Gastroesophageal sphincter (tissue), 4 donors: ENCODE data around the gene ARHGAP24. TPM values are rescaled to one million over a fixed set of nuclear protein-coding genes. Genes with fewer than 3 reads are reported as not detected.

ENCODE experiments used
- ATAC-seq: fragments of 150-250 bp; one replicate; pipeline ENCODE4 v1.9.1; 2016; ENCODE audit warnings: mild to moderate bottlenecking, moderate library complexity
- H3K27ac ChIP-seq, 4 donors: fragments of 200-600 bp; sonication (generic) in 3 of 4; 1 replicate in 3 of 4; 2 replicates in 1 of 4; pipeline ENCODE4 v1.5.1; 2016 to 2019
- H3K27me3 ChIP-seq: fragments of 200-600 bp; sonication (generic); one replicate; pipeline ENCODE4 v1.5.1; 2019
- H3K36me3 ChIP-seq, 2 donors: fragments of 200-600 bp; sonication (generic); one replicate each; pipeline ENCODE4 v1.5.1; 2019; ENCODE audit warnings: control low read depth in 1 of 2
- H3K4me1 ChIP-seq, 3 donors: fragments of 200-600 bp; sonication (generic); 1 replicate in 2 of 3; 2 replicates in 1 of 3; pipeline ENCODE4 v1.5.1; 2016 to 2019; ENCODE audit warnings: control low read depth in 2 of 3
- H3K4me3 ChIP-seq, 2 donors: fragments of 200-600 bp; sonication (generic); one replicate each; pipeline ENCODE4 v1.5.1; 2019; ENCODE audit warnings: mild to moderate bottlenecking in 1 of 2, moderate library complexity in 1 of 2
- H3K9me3 ChIP-seq, 3 donors: fragments of 200-600 bp; sonication (generic); one replicate each; pipeline ENCODE4 v1.5.1; 2017 to 2019; ENCODE audit warnings: control low read depth in 2 of 3
- EP300 ChIP-seq: sonication (generic); formaldehyde crosslinking; IDR thresholded peaks from one replicate; pipeline ENCODE4 v1.6.1; 2017; ENCODE audit warnings: antibody characterized with exemption, mild to moderate bottlenecking
- POLR2A ChIP-seq, 2 donors: fragments of 450-650 bp; IDR thresholded peaks; one replicate each; pipeline ENCODE4 v1.6.1; 2017; ENCODE audit warnings: antibody characterized with exemption in 2 of 2, mild to moderate bottlenecking in 2 of 2, moderate library complexity in 1 of 2
- POLR2AphosphoS5 ChIP-seq: sonication (generic); formaldehyde crosslinking; IDR thresholded peaks from one replicate; pipeline ENCODE4 v1.6.1; 2017; ENCODE audit warnings: antibody characterized with exemption
- WGBS, 2 donors: methylation state at CpG; one replicate each; pipeline ENCODE4 v1.1.5; 2018; ENCODE audit warnings: low coverage in 1 of 2; 5-methylcytosine and 5-hydroxymethylcytosine counted together
- total RNA-seq, 4 donors: library from RNA; depleted of rRNA; stranded (reverse); fragments of >200 nt; gene quantifications; one replicate each; pipeline ENCODE4 v1.1.0, GENCODE V29; 2016
- TF ChIP-seq, protein P1 (sequence below), 4 experiments: fragments of 200-600 bp in 2 of 4; fragments of 450-650 bp in 2 of 4; sonication (generic) in 1 of 4; IDR thresholded peaks; one replicate each; pipeline ENCODE4 v1.5.1; 2017 to 2019; ENCODE audit warnings: antibody characterized with exemption in 4 of 4, mild to moderate bottlenecking in 2 of 4, moderate library complexity in 2 of 4

The ARHGAP24 gene
- total RNA-seq, 4 donors from 2014 or later: 24.4 to 38.6 (median 34.3) TPM

DNA sequence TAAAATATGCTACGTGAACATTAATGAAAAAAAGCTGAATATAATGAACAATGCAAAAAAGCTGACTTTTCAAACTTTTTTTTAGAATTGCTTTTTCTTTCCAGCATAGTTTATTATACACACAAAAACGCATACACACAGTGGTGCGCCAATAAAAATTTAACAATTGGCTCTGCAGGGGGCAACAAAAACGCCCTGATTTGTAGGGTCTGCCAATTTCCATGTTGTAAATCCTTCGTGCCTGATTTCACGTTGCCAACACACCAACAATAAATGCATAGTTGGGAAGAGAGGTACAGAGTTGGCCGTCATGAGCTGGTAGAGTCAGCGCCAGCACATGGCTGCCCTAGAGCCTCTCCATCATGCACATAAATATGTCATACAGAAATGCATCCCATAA, 551.8 kb downstream of the ARHGAP24 start:
- no peaks in the 10 kb centered on the region for H3K27me3 ChIP-seq
- H3K27ac ChIP-seq: no peak overlapping the region
- no peaks in the 10 kb centered on the region for H3K4me1 ChIP-seq
- ATAC-seq: no peak
- TF ChIP-seq POLR2AphosphoS5 (no peak), EP300 (no peak), POLR2A (IDR thresholded peaks at IDR 0.05) (no peak)
- TF ChIP-seq, protein P1, sequence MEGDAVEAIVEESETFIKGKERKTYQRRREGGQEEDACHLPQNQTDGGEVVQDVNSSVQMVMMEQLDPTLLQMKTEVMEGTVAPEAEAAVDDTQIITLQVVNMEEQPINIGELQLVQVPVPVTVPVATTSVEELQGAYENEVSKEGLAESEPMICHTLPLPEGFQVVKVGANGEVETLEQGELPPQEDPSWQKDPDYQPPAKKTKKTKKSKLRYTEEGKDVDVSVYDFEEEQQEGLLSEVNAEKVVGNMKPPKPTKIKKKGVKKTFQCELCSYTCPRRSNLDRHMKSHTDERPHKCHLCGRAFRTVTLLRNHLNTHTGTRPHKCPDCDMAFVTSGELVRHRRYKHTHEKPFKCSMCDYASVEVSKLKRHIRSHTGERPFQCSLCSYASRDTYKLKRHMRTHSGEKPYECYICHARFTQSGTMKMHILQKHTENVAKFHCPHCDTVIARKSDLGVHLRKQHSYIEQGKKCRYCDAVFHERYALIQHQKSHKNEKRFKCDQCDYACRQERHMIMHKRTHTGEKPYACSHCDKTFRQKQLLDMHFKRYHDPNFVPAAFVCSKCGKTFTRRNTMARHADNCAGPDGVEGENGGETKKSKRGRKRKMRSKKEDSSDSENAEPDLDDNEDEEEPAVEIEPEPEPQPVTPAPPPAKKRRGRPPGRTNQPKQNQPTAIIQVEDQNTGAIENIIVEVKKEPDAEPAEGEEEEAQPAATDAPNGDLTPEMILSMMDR (IDR thresholded peaks at IDR 0.05): no peak
- H3K4me3 ChIP-seq: no peak overlapping the region
- no peaks in the 10 kb centered on the region for H3K36me3 ChIP-seq
- H3K9me3 ChIP-seq: no peaks in the 10 kb centered on the region
- 85 to 89% methylated on average over 8 of the region's 8 CpGs for WGBS, 2 donors

DNA sequence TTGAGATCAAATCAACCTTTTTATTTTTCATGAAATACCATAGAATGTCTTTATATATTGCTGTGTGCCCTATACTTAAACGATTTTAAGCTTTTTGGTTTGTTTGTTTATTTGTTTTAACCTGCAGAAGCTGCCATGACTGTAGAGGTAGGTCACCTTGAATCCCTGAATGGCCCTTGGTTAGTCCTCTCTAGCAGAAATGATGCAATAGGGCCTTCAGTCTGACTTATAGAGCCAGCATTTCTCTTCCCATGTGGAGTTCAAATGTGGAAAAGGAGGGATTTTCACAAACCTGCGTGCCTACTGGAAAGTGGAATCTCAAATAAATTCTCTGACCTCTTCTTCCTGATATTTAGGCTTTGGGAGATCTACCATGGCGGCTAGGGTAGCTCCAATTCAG, 557.0 kb downstream of the ARHGAP24 start:
- ATAC-seq: no peak
- no peak overlapping the region for H3K4me3 ChIP-seq
- H3K9me3 ChIP-seq: no peaks in the 10 kb centered on the region
- TF ChIP-seq, protein P1 (IDR thresholded peaks at IDR 0.05): no peak
- TF ChIP-seq EP300 (no peak), POLR2AphosphoS5 (no peak), POLR2A (IDR thresholded peaks at IDR 0.05) (no peak)
- WGBS, 2 donors: 87 to 95% methylated on average over 2 of the region's 3 CpGs
- H3K27me3 ChIP-seq: no peaks in the 10 kb centered on the region
- H3K4me1 ChIP-seq: peaks cover 0 to 26% (median 5%) of the 10 kb centered on the region in 3 donors
- H3K36me3 ChIP-seq: no peaks in the 10 kb centered on the region
- peak overlapping the region in 3 of 4 donors; percentile 75 to 93 (median 80) for H3K27ac ChIP-seq

DNA sequence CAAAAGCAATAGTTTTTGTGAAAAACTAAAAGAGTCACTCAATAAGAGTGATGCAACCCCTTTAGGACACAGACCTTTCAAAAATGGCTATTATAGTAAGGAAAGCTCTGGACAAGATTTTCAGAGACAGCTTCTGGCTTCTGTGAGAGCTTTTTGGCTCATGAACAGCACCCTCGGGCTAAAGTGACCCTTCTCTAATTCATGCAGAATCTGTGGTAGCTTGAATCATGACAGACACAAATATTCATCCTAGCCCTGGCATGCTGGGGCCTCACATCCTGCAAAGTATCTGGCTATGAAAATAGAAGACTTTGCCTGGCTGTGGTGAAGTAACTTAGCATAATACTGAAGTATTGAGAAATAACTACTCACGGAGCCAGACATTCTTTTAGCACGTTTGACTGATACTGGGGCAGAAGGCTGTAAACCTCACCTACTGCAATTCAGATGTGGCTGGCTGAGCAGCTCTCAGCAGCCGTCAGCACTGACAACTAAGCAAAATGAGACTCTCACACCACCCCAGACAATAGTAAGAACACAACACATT, 557.6 kb downstream of the ARHGAP24 start:
- WGBS, 2 donors: 0 to 25% methylated on average over 1 to 2 of the region's 4 CpGs
- Histone ChIP-seq H3K4me3 (no peak overlapping the region), H3K27ac (peak overlapping the region; percentile 73 to 93 (median 78)), H3K36me3 (no peaks in the 10 kb centered on the region), H3K9me3 (no peaks in the 10 kb centered on the region), H3K27me3 (no peaks in the 10 kb centered on the region), H3K4me1 (peaks cover 0 to 26% (median 5%) of the 10 kb centered on the region in 3 donors)
- no peak for TF ChIP-seq EP300
- TF ChIP-seq POLR2A (IDR thresholded peaks at IDR 0.05): no peak
- no peak for TF ChIP-seq POLR2AphosphoS5
- TF ChIP-seq, protein P1 (IDR thresholded peaks at IDR 0.05): no peak
- ATAC-seq: peak; percentile 91

DNA sequence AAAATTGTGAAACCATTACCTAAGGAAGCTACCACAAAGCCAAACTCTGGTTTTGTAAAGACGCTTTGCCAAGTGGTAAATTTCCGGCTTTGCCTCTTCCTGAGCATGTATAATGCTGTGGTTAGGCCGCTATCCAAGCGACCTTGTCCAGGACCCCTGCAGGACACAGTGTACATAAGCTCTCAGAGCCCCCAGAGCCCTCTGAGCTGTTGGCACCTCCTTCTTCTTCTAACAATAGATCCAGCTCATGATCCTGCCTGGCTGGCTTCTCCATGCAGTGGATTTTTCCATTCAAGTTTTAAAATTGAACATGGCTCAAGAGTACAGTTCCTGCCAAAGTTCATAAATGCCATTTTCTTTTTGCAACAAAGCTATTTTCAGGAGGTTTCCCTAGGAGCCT, 558.2 kb downstream of the ARHGAP24 start:
- Histone ChIP-seq H3K9me3 (no peaks in the 10 kb centered on the region), H3K36me3 (no peaks in the 10 kb centered on the region), H3K27ac (peak overlapping the region; percentile 73 to 93 (median 78)), H3K4me1 (peaks cover 0 to 26% (median 5%) of the 10 kb centered on the region in 3 donors), H3K4me3 (peak overlapping the region in 1 of 2 donors; percentile 8), H3K27me3 (no peaks in the 10 kb centered on the region)
- 7 to 46% methylated on average over 4 of the region's 4 CpGs for WGBS, 2 donors
- ATAC-seq: peak; percentile 65
- TF ChIP-seq EP300 (no peak), POLR2AphosphoS5 (no peak), POLR2A (IDR thresholded peaks at IDR 0.05) (no peak)
- TF ChIP-seq, protein P1 (IDR thresholded peaks at IDR 0.05): no peak

DNA sequence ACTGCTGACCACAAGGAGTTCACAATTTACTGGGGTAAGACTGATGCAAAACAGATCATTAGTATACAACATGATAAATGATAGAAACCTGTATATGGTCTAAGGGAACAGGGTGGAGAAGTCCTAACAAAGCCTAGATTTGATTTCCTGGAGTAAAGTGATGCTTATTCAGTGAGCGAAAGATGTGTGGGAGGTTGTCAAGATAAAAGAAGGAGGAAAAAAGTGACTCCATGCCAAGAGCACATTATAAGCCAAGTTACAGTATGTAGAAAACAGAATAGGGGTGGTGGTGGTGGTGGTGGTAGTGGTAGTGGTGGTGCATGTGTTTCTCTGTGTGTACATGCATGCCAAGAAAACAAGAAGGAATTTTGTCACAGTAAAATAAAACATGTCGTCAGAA, 559.7 kb downstream of the ARHGAP24 start:
- no peak for TF ChIP-seq EP300
- TF ChIP-seq, protein P1 (IDR thresholded peaks at IDR 0.05): no peak
- no peak for TF ChIP-seq POLR2AphosphoS5
- no peak for TF ChIP-seq POLR2A (IDR thresholded peaks at IDR 0.05)
- WGBS, 2 donors: 75 to 81% methylated on average over 2 of the region's 2 CpGs
- H3K4me1 ChIP-seq: peaks cover 0 to 26% (median 5%) of the 10 kb centered on the region in 3 donors
- no peak for ATAC-seq
- no peak overlapping the region for H3K4me3 ChIP-seq
- no peaks in the 10 kb centered on the region for H3K9me3 ChIP-seq
- no peak overlapping the region for H3K27ac ChIP-seq
- no peaks in the 10 kb centered on the region for H3K27me3 ChIP-seq
- no peaks in the 10 kb centered on the region for H3K36me3 ChIP-seq
